PC-9 (cell line): ENCODE measurements around the gene PPBP. TPM values are rescaled to one million over a fixed set of nuclear protein-coding genes. Genes with fewer than 3 reads are reported as not detected.

Experiments
- BruUV-seq: library from RNA; stranded (reverse); fragments of 400-500 nt; replicated peaks from 2 replicates; lab custom pipeline; 2021; lab: Mats Ljungman, UMichigan
- CTCF ChIA-PET: fragments of 300-600 bp; sonication (Branson Sonifier 250); formaldehyde crosslinking; loops from one replicate; lab custom pipeline; 2022; ENCODE audit warnings: antibody characterized with exemption; lab: Charles Lee
- POLR2A ChIA-PET: fragments of 300-600 bp; sonication (Branson Sonifier 250); formaldehyde crosslinking; loops from one replicate; lab custom pipeline; 2022; ENCODE audit warnings: antibody characterized with exemption; ENCODE audit not compliant: unreplicated experiment; lab: Charles Lee
- DNase-seq, 2 experiments: peaks; one replicate each; pipeline versions ENCODE4 v3.0.0 to v3.0.0-alpha.2; 2015 to 2022; ENCODE audit warnings: mixed read lengths in 1 of 2
- H2AFZ ChIP-seq: fragments of 200-600 bp; sonication (generic); 2 replicates; pipeline ENCODE4 v1.8.1; 2017; ENCODE audit warnings: antibody characterized with exemption
- H3F3A ChIP-seq: fragments of 200-600 bp; sonication (generic); 2 replicates; pipeline ENCODE4 v1.8.1; 2017; ENCODE audit warnings: antibody characterized with exemption, mild to moderate bottlenecking, low read depth; ENCODE audit not compliant: insufficient read depth
- H3K27ac ChIP-seq: fragments of 200-600 bp; sonication (generic); 2 replicates; pipeline ENCODE4 v1.6.1; 2016; ENCODE audit warnings: mixed run types
- H3K27me3 ChIP-seq: fragments of 200-600 bp; sonication (generic); 2 replicates; pipeline ENCODE4 v1.6.1; 2016; ENCODE audit warnings: low read depth, mixed run types; ENCODE audit not compliant: insufficient read depth
- H3K36me3 ChIP-seq: fragments of 200-600 bp; sonication (generic); 2 replicates; pipeline ENCODE4 v1.6.1; 2016; ENCODE audit warnings: low read depth, mixed run types
- H3K4me1 ChIP-seq: fragments of 200-600 bp; sonication (generic); replicated peaks from 2 replicates; pipeline ENCODE4 v1.6.1; 2016; ENCODE audit warnings: mixed run types; ENCODE audit not compliant: insufficient read depth
- H3K4me2 ChIP-seq: fragments of 200-600 bp; sonication (generic); 2 replicates; pipeline ENCODE4 v1.6.1; 2017; ENCODE audit warnings: mixed run types
- H3K4me3 ChIP-seq: fragments of 200-600 bp; sonication (generic); 2 replicates; pipeline ENCODE4 v1.6.1; 2016; ENCODE audit warnings: mixed run types
- H3K79me2 ChIP-seq: fragments of 200-600 bp; sonication (generic); 2 replicates; pipeline ENCODE4 v1.6.1; 2017; ENCODE audit warnings: low read depth, mixed run types
- H3K9me2 ChIP-seq: fragments of 200-600 bp; sonication (generic); 2 replicates; pipeline ENCODE4 v1.8.1; 2017; ENCODE audit warnings: mild to moderate bottlenecking; ENCODE audit not compliant: insufficient read depth
- H3K9me3 ChIP-seq: fragments of 200-600 bp; sonication (generic); 2 replicates; pipeline ENCODE4 v1.8.1; 2016; ENCODE audit warnings: low read depth; ENCODE audit not compliant: insufficient read depth
- H4K20me1 ChIP-seq: fragments of 200-600 bp; sonication (generic); 2 replicates; pipeline ENCODE4 v1.8.1; 2017; ENCODE audit not compliant: insufficient read depth
- EZH2 ChIP-seq: fragments of 200-600 bp; sonication (generic); IDR thresholded peaks from 2 replicates; pipeline ENCODE4 v1.8.0; 2017; ENCODE audit warnings: antibody characterized with exemption, low read depth
- intact Hi-C: fragments of 100-400 bp; cut with micrococcal nuclease; formaldehyde crosslinking; loops from one replicate; pipeline ENCODE4 v1.10.0; 2022; ENCODE audit not compliant: unreplicated experiment
- total RNA-seq: library from RNA; stranded (reverse); gene quantifications from 2 replicates; pipeline ENCODE4 v1.2.3, GENCODE V29; 2021
- TF ChIP-seq, protein P1 (sequence below): fragments of 200-600 bp; sonication (generic); conservative IDR thresholded peaks from 2 replicates; pipeline ENCODE4 v1.6.1; 2017; ENCODE audit warnings: mixed run types, antibody characterized with exemption, mild to moderate bottlenecking, moderate library complexity

The PPBP gene
- total RNA-seq, 1 experiment from 2014 or later, result not detected

DNA sequence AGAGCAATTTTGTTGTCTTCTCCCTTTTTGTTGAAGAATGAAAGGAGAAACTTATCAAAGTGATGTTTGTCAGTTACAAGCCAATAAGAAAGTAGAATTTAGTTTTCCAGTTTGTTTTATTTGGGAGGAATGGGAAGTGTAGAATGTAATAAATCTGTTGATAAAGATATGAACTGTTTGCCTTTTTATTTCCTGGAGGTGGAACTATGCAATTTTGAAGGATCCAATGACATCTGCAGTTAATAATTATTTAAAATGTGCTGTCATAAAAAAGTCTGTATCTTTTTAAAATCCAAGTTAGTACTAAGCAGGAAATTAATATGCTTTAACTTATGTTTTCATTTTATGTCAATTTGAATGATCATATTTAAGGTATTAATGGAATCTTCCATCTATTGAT, 51.0 kb downstream of the PPBP start:
- BruUV-seq, result no TSS peak
- intact Hi-C loops, result no loop called here
- CTCF ChIA-PET, result no interaction called here

More for the DNA sequence above, 51.0 kb downstream of the PPBP start:
- DNase-seq, result no peak
- H3K4me1 ChIP-seq, result no peaks in the 10 kb centered on the region
- no peaks in the 10 kb centered on the region for H3K9me3 ChIP-seq
- no peak overlapping the region for H3K27ac ChIP-seq
- no peaks in the 10 kb centered on the region for H3K79me2 ChIP-seq
- no peak overlapping the region for H3K4me3 ChIP-seq
- no peak overlapping the region for H3K4me2 ChIP-seq
- POLR2A ChIA-PET, result no interaction called here
- H3K9me2 ChIP-seq, result no peaks in the 10 kb centered on the region
- no peaks in the 10 kb centered on the region for H3K27me3 ChIP-seq
- no peaks in the 10 kb centered on the region for H3K36me3 ChIP-seq
- H4K20me1 ChIP-seq, result no peaks in the 10 kb centered on the region
- no peak overlapping the region for H2AFZ ChIP-seq
- TF ChIP-seq, protein P1, sequence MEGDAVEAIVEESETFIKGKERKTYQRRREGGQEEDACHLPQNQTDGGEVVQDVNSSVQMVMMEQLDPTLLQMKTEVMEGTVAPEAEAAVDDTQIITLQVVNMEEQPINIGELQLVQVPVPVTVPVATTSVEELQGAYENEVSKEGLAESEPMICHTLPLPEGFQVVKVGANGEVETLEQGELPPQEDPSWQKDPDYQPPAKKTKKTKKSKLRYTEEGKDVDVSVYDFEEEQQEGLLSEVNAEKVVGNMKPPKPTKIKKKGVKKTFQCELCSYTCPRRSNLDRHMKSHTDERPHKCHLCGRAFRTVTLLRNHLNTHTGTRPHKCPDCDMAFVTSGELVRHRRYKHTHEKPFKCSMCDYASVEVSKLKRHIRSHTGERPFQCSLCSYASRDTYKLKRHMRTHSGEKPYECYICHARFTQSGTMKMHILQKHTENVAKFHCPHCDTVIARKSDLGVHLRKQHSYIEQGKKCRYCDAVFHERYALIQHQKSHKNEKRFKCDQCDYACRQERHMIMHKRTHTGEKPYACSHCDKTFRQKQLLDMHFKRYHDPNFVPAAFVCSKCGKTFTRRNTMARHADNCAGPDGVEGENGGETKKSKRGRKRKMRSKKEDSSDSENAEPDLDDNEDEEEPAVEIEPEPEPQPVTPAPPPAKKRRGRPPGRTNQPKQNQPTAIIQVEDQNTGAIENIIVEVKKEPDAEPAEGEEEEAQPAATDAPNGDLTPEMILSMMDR, result no peak
- no peak for TF ChIP-seq EZH2
- no peaks in the 10 kb centered on the region for H3F3A ChIP-seq

Other genes with a start within 250 kb of the PPBP start
- gene CXCL8, start 247.6 kb downstream of the PPBP start, total RNA-seq, result 0.35 and 0.38 TPM in 2 replicates
- not detected in 2 replicates for gene CXCL6, start 151.5 kb downstream of the PPBP start, total RNA-seq
- gene PF4V1, start 134.9 kb downstream of the PPBP start, total RNA-seq, result not detected in 2 replicates
- gene CXCL1, start 118.8 kb downstream of the PPBP start, total RNA-seq, result 0.33 TPM in 1 of 2 replicates, not detected in the other
- not detected in 2 replicates for gene PF4, start 6.2 kb downstream of the PPBP start, total RNA-seq
- gene CXCL5, start 10.5 kb upstream of the PPBP start, total RNA-seq, result not detected in 2 replicates
- not detected in 2 replicates for gene CXCL3, start 50.5 kb upstream of the PPBP start, total RNA-seq
- 1.6 and 1.7 TPM in 2 replicates for gene CXCL2, start 111.0 kb upstream of the PPBP start, total RNA-seq
- 8.2 and 8.9 TPM in 2 replicates for gene MTHFD2L, start 169.9 kb upstream of the PPBP start, total RNA-seq